Esophagus muscularis mucosa (tissue), 4 donors: Measurements from ENCODE around the gene ANKRD9. TPM values are rescaled to one million over a fixed set of nuclear protein-coding genes. Genes with fewer than 3 reads are reported as not detected.

Experiments used
- DNase-seq: peaks from one replicate; pipeline ENCODE4 v3.0.0-alpha.2; 2017; ENCODE audit errors: extremely low spot score
- H3K27ac ChIP-seq, 4 donors: fragments of 200-600 bp; sonication (generic); replicated peaks in 1 of 4; 1 replicate in 3 of 4; 2 replicates in 1 of 4; pipeline ENCODE4 v1.5.1; 2016 to 2019; ENCODE audit warnings: mild to moderate bottlenecking in 1 of 4
- H3K27me3 ChIP-seq, 4 donors: fragments of 200-600 bp; sonication (generic); one replicate each; pipeline versions ENCODE4 v1.5.1 to v1.6.0; 2016 to 2019
- H3K36me3 ChIP-seq, 4 donors: fragments of 200-600 bp; sonication (generic); one replicate each; pipeline ENCODE4 v1.5.1; 2016 to 2019
- H3K4me1 ChIP-seq, 4 donors: fragments of 200-600 bp; sonication (generic); one replicate each; pipeline ENCODE4 v1.5.1; 2016 to 2019
- H3K4me3 ChIP-seq, 4 donors: fragments of 200-600 bp; sonication (generic); 1 replicate in 2 of 4; 2 replicates in 2 of 4; pipeline ENCODE4 v1.5.1; 2016 to 2019; ENCODE audit warnings: mild to moderate bottlenecking in 4 of 4, moderate library complexity in 1 of 4
- H3K9me3 ChIP-seq, 4 donors: fragments of 200-600 bp; sonication (generic); 1 replicate in 3 of 4; 2 replicates in 1 of 4; pipeline ENCODE4 v1.5.1; 2016 to 2019
- EP300 ChIP-seq: sonication (generic); formaldehyde crosslinking; IDR thresholded peaks from one replicate; pipeline ENCODE4 v1.6.1; 2017; ENCODE audit warnings: antibody characterized with exemption
- POLR2A ChIP-seq: fragments of 450-650 bp; IDR thresholded peaks from one replicate; pipeline ENCODE4 v1.6.1; 2017; ENCODE audit warnings: antibody characterized with exemption, moderate library complexity, mild to moderate bottlenecking, low read depth
- POLR2AphosphoS5 ChIP-seq, 2 donors: sonication (generic); formaldehyde crosslinking; IDR thresholded peaks; one replicate each; pipeline ENCODE4 v1.6.1; 2017; ENCODE audit warnings: antibody characterized with exemption in 2 of 2
- WGBS: methylation state at CpG from one replicate; pipeline ENCODE4 v1.1.5; 2018; 5-methylcytosine and 5-hydroxymethylcytosine counted together
- intact Hi-C: fragments of 100-400 bp; cut with DNase I; formaldehyde crosslinking; loops from one replicate; pipeline ENCODE4 v1.15.1; 2023
- total RNA-seq, 4 donors: library from RNA; depleted of rRNA; stranded (reverse); fragments of >200 nt; gene quantifications; one replicate each; pipeline versions ENCODE4 v1.1.0 to v1.2.1, GENCODE V29; 2016
- TF ChIP-seq, protein P1 (sequence below), 3 experiments: fragments of 200-600 bp in 2 of 3; fragments of 450-650 bp in 1 of 3; sonication (generic) in 2 of 3; IDR thresholded peaks; one replicate each; pipeline ENCODE4 v1.5.1; 2017 to 2019; ENCODE audit warnings: antibody characterized with exemption in 3 of 3, mild to moderate bottlenecking in 2 of 3, moderate library complexity in 1 of 3

The ANKRD9 gene
- total RNA-seq, 4 donors from 2014 or later = 33.2 to 74.0 (median 54.2) TPM

GRCh38 chr14:102462391-102462790 is 47.2 kb downstream of the ANKRD9 start:
- DNase-seq = no peak
- Histone ChIP-seq H3K4me1 (peaks cover 10 to 20% (median 16%) of the 10 kb centered on the region in 4 donors), H3K4me3 (no peak overlapping the region), H3K9me3 (no peaks in the 10 kb centered on the region), H3K27me3 (no peaks in the 10 kb centered on the region), H3K36me3 (peaks cover 3 to 63% (median 45%) of the 10 kb centered on the region in 4 donors), H3K27ac (peak overlapping the region in 3 of 4 donors; percentile 69 to 75 (median 71))
- intact Hi-C loops = no loop called here
- 79% methylated on average over 4 of the region's 4 CpGs for WGBS
- TF ChIP-seq EP300 = no peak
- TF ChIP-seq, protein P1, sequence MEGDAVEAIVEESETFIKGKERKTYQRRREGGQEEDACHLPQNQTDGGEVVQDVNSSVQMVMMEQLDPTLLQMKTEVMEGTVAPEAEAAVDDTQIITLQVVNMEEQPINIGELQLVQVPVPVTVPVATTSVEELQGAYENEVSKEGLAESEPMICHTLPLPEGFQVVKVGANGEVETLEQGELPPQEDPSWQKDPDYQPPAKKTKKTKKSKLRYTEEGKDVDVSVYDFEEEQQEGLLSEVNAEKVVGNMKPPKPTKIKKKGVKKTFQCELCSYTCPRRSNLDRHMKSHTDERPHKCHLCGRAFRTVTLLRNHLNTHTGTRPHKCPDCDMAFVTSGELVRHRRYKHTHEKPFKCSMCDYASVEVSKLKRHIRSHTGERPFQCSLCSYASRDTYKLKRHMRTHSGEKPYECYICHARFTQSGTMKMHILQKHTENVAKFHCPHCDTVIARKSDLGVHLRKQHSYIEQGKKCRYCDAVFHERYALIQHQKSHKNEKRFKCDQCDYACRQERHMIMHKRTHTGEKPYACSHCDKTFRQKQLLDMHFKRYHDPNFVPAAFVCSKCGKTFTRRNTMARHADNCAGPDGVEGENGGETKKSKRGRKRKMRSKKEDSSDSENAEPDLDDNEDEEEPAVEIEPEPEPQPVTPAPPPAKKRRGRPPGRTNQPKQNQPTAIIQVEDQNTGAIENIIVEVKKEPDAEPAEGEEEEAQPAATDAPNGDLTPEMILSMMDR (IDR thresholded peaks at IDR 0.05) = no peak
- no peak for TF ChIP-seq POLR2AphosphoS5 (IDR thresholded peaks at IDR 0.05)
- TF ChIP-seq POLR2A = no peak

DNA sequence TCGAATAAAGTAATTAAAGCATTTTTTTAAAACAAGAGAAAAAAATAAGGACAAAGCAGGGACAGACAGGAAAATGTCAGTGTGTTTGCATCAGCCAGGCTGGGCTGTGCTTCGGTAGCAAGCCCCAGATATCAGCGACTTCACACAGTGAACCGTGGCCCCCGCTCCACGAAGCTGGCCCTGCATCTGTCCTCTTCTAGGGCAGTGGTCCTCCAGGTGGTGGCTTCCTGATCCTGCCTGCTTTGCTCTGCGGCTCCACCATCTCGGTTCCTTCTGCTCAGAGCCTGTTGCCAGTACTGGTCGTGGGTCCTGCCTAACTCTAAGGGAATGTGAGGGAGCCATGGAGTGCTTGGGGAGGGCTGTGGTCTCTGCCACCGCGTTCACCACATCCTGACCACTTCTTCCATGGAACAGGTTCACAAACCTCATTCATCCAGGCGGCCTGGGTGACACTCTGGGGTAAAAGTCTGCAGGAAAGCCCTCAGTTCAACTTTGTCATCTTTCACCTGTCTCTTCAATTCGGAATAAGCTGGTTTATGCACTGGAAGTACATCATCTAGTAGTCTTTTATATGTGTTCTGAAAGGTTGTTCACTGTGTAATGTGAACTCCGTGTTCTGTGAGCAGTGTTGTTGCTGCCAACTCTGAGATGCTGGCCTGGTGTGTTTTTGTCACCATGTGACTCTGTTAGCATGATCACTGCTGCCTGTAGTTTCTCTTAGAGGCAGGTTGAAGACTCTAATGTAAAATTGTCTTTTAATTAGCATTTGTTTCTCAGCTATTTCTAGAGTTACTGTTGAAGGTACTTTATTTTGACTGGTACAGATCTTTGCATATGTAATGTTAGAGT is 47.9 kb downstream of the ANKRD9 start:
- Histone ChIP-seq H3K9me3 (no peaks in the 10 kb centered on the region), H3K4me1 (peaks cover 10 to 20% (median 16%) of the 10 kb centered on the region in 4 donors), H3K27me3 (no peaks in the 10 kb centered on the region), H3K27ac (peak overlapping the region in 3 of 4 donors; percentile 69 to 75 (median 71)), H3K4me3 (no peak overlapping the region), H3K36me3 (peaks cover 3 to 63% (median 51%) of the 10 kb centered on the region in 4 donors)
- intact Hi-C loops = no loop called here
- WGBS = 66% methylated on average over 13 of the region's 14 CpGs
- no peak for DNase-seq
- TF ChIP-seq POLR2AphosphoS5 (IDR thresholded peaks at IDR 0.05) = peak; percentile 31 to 90
- TF ChIP-seq POLR2A = no peak
- TF ChIP-seq EP300 = peak; percentile 10

- TF ChIP-seq, protein P1 (IDR thresholded peaks at IDR 0.05) = no peak
- no peak for TF ChIP-seq EP300
- no peak for TF ChIP-seq POLR2A
- no peak for TF ChIP-seq POLR2AphosphoS5 (IDR thresholded peaks at IDR 0.05)
- intact Hi-C loops = no loop called here
- DNase-seq = no peak
- H3K4me3 ChIP-seq = no peak overlapping the region
- peaks cover 22 to 79% (median 69%) of the 10 kb centered on the region in 4 donors for H3K36me3 ChIP-seq
- 50% methylated on average over 2 of the region's 2 CpGs for WGBS
- no peaks in the 10 kb centered on the region for H3K9me3 ChIP-seq
- H3K4me1 ChIP-seq = peaks cover 10 to 17% (median 12%) of the 10 kb centered on the region in 4 donors
- H3K27ac ChIP-seq = no peak overlapping the region
- no peaks in the 10 kb centered on the region for H3K27me3 ChIP-seq
These were observed 52.1 kb downstream of the ANKRD9 start for GRCh38 chr14:102457509-102457908.

GRCh38 chr14:102454711-102455110 is 54.9 kb downstream of the ANKRD9 start:
- intact Hi-C loops = no loop called here
- H3K36me3 ChIP-seq = peaks cover 49 to 97% (median 87%) of the 10 kb centered on the region in 4 donors
- TF ChIP-seq, protein P1 (IDR thresholded peaks at IDR 0.05) = no peak
- TF ChIP-seq EP300 (no peak), POLR2A (no peak), POLR2AphosphoS5 (IDR thresholded peaks at IDR 0.05) (no peak)

GRCh38 chr14:102452302-102452701 is 57.3 kb downstream of the ANKRD9 start:
- no peak for DNase-seq
- Histone ChIP-seq H3K36me3 (peaks cover 60 to 100% (median 92%) of the 10 kb centered on the region in 4 donors), H3K9me3 (no peaks in the 10 kb centered on the region), H3K27me3 (no peaks in the 10 kb centered on the region), H3K4me1 (peaks cover 0 to 5% (median 0%) of the 10 kb centered on the region in 4 donors), H3K4me3 (no peak overlapping the region), H3K27ac (no peak overlapping the region)
- 95% methylated on average over 17 of the region's 24 CpGs for WGBS
- intact Hi-C loops = no loop called here
- TF ChIP-seq POLR2AphosphoS5 (IDR thresholded peaks at IDR 0.05) (no peak), EP300 (no peak), POLR2A (no peak)
- TF ChIP-seq, protein P1 (IDR thresholded peaks at IDR 0.05) = no peak

More at GRCh38 chr14:102454711-102455110, 54.9 kb downstream of the ANKRD9 start:
- Histone ChIP-seq H3K4me1 (peaks cover 0 to 5% (median 0%) of the 10 kb centered on the region in 4 donors), H3K4me3 (no peak overlapping the region), H3K9me3 (no peaks in the 10 kb centered on the region), H3K27ac (no peak overlapping the region), H3K27me3 (no peaks in the 10 kb centered on the region)
- WGBS = 40% methylated on average over 4 of the region's 5 CpGs
- no peak for DNase-seq
